C1 segment of cervical spinal cord (tissue), 14 donors: Measurements from ENCODE around the gene TTLL5.
A peak's percentile ranks its signal among the peaks of the same experiment; 100 is the strongest.

Experiments used
- DNase-seq, 14 donors: peaks; one replicate each; lab custom pipeline; 2025; lab: John Stamatoyannopoulos, UW

TTLL5 gene

GRCh38 chr14:75987201-75987970 is 326.3 kb downstream of the TTLL5 start:
- no peak for DNase-seq

- DNase-seq = peak in 1 of 14 donors; percentile 47
These were observed 328.1 kb downstream of the TTLL5 start for GRCh38 chr14:75989134-75989533.

- DNase-seq = no peak
These were observed 329.3 kb downstream of the TTLL5 start for GRCh38 chr14:75990297-75990696.

- no peak for DNase-seq
These were observed 330.7 kb downstream of the TTLL5 start for GRCh38 chr14:75991753-75992152.

GRCh38 chr14:75993567-75994041 is 332.6 kb downstream of the TTLL5 start:
- DNase-seq = no peak

- no peak for DNase-seq
These were observed 334.5 kb downstream of the TTLL5 start for GRCh38 chr14:75995372-75996041.

GRCh38 chr14:75996488-75996887 is 335.4 kb downstream of the TTLL5 start:
- no peak for DNase-seq

GRCh38 chr14:75999511-76000190 is 338.6 kb downstream of the TTLL5 start:
- DNase-seq = no peak

- DNase-seq = no peak
These were observed 341.3 kb downstream of the TTLL5 start for GRCh38 chr14:76002383-76002782.
